ENCODE data around the gene ACP4.

GRCh38 chr19:50821248-50821612, 31.0 kb downstream of the ACP4 start:
- TF ChIP-seq, protein P1, sequence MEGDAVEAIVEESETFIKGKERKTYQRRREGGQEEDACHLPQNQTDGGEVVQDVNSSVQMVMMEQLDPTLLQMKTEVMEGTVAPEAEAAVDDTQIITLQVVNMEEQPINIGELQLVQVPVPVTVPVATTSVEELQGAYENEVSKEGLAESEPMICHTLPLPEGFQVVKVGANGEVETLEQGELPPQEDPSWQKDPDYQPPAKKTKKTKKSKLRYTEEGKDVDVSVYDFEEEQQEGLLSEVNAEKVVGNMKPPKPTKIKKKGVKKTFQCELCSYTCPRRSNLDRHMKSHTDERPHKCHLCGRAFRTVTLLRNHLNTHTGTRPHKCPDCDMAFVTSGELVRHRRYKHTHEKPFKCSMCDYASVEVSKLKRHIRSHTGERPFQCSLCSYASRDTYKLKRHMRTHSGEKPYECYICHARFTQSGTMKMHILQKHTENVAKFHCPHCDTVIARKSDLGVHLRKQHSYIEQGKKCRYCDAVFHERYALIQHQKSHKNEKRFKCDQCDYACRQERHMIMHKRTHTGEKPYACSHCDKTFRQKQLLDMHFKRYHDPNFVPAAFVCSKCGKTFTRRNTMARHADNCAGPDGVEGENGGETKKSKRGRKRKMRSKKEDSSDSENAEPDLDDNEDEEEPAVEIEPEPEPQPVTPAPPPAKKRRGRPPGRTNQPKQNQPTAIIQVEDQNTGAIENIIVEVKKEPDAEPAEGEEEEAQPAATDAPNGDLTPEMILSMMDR (optimal IDR thresholded peaks at IDR 0.05 in 1 of 3, IDR thresholded peaks at IDR 0.05 in 1 of 3, conservative IDR thresholded peaks at IDR 0.05 in 1 of 3; ENCODE audit: extremely low read depth in 1 of 3, insufficient read depth in 2 of 3, low read length in 3 of 3), result no peak
- no peak for TF ChIP-seq EZH2 (IDR thresholded peaks at IDR 0.05; ENCODE audit: low read length)

Measured in keratinocyte (primary cell).